Measurements from ENCODE around the gene ABCB8.

Gene ABCB8

DNA sequence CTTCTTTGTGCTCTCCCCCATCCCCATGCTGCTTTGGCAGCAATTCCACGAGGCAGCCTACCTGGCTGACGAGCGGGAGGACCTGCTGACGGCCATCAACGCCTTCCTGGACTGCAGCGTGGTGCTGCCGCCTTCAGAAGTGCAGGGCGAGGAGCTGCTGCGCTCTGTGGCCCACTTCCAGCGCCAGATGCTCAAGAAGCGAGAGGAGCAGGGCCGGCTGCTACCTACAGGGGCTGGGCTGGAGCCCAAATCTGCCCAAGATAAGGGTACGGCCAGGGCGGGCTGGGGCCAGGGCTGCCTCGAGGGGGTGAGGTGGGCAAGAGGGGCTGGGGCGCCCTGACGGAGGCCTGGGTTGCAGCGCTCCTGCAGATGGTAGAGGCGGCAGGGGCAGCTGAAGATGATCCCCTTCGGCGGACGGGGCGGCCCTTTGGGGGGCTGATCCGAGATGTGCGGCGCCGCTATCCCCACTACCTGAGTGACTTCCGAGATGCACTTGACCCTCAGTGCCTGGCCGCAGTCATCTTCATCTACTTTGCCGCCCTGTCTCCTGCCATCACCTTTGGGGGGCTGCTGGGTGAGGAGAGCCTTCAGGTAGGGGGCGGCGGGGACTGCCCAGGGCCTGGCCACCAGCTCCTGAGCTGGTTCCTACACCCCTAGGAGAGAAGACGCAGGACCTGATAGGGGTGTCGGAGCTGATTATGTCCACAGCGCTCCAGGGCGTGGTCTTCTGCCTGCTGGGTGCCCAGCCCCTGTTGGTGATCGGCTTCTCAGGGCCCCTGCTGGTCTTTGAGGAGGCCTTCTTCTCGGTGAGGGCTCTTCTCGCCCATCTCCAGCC, 43.0 kb downstream of the ABCB8 start:
- TF ChIP-seq POLR2AphosphoS5 (IDR thresholded peaks at IDR 0.05; ENCODE audit: low read depth) = no peak
- TF ChIP-seq SPI1 (IDR thresholded peaks at IDR 0.05; ENCODE audit: borderline replicate concordance, low read depth) = no peak
- TF ChIP-seq, protein P1, sequence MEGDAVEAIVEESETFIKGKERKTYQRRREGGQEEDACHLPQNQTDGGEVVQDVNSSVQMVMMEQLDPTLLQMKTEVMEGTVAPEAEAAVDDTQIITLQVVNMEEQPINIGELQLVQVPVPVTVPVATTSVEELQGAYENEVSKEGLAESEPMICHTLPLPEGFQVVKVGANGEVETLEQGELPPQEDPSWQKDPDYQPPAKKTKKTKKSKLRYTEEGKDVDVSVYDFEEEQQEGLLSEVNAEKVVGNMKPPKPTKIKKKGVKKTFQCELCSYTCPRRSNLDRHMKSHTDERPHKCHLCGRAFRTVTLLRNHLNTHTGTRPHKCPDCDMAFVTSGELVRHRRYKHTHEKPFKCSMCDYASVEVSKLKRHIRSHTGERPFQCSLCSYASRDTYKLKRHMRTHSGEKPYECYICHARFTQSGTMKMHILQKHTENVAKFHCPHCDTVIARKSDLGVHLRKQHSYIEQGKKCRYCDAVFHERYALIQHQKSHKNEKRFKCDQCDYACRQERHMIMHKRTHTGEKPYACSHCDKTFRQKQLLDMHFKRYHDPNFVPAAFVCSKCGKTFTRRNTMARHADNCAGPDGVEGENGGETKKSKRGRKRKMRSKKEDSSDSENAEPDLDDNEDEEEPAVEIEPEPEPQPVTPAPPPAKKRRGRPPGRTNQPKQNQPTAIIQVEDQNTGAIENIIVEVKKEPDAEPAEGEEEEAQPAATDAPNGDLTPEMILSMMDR (IDR thresholded peaks at IDR 0.05; ENCODE audit: insufficient read depth, low read length) = no peak
- no peak for TF ChIP-seq REST (IDR thresholded peaks at IDR 0.05; ENCODE audit: insufficient replicate concordance, low read depth)
- H3K27me3 ChIP-seq (ENCODE audit: insufficient read depth, poor library complexity, severe bottlenecking) = no peaks in the 10 kb centered on the region
- DNase-seq (ENCODE audit: low read depth in 1 of 2, low spot score in 1 of 2) = no peak
- H3K27ac ChIP-seq (replicated peaks) = no peak overlapping the region
- H3K4me3 ChIP-seq (replicated peaks; ENCODE audit: insufficient read depth, low read length) = no peak overlapping the region

DNA sequence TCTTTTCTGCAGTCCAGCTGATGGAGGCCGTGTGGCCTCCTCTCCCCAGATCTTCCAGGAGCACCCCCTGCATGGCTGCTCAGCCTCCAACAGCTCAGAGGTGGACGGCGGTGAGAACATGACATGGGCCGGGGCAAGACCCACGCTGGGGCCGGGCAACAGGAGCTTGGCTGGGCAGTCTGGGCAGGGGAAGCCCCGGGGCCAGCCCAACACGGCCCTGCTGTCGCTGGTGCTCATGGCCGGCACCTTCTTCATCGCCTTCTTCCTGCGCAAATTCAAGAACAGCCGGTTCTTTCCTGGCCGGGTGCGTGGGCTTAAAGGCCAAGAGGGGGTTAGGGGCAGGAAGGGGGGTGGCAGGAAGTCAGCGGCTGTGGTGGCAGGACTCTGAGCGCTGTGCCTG, 45.7 kb downstream of the ABCB8 start:
- H3K27ac ChIP-seq (replicated peaks) = no peak overlapping the region
- H3K4me3 ChIP-seq (replicated peaks; ENCODE audit: insufficient read depth, low read length) = no peak overlapping the region
- TF ChIP-seq GABPA (IDR thresholded peaks at IDR 0.05; ENCODE audit: low read depth) = no peak
- no peaks in the 10 kb centered on the region for H3K27me3 ChIP-seq (ENCODE audit: insufficient read depth, poor library complexity, severe bottlenecking)
- DNase-seq (ENCODE audit: low read depth in 1 of 2, low spot score in 1 of 2) = no peak

DNA sequence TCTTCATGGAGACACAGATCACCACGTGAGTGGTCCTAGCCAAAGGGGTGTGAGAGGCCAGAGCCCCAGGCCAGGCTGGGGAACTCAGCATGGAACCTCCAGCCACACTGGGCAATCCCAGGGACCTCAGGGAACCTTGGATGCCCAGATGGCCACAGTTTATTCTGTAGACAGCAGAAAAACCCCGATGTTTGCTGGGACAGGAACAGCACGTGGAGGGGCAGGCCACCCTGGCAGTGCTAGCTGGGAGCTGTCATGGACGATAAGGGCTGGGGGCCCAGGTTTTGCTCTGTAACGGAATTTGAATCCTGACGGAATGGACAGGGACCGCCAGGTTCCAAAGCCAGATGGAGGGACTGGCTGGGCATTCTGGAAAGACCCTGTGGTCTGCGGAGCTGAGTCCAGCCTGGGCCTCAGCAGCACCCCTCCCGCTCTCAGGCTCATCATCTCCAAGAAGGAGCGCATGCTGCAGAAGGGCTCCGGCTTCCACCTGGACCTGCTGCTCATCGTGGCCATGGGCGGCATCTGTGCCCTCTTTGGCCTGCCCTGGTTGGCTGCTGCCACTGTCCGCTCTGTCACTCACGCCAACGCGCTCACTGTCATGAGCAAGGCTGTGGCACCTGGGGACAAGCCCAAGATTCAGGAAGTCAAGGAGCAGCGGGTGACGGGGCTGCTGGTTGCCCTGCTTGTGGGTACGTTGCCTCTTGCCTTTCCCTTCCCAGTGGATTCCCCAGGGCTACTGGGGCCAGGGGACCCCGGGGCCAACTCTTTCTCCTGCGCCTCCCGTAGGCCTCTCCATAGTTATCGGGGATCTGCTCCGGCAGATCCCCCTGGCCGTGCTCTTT, 46.8 kb downstream of the ABCB8 start:
- no peak for DNase-seq (ENCODE audit: low read depth in 1 of 2, low spot score in 1 of 2)
- Histone ChIP-seq H3K4me3 (replicated peaks; ENCODE audit: insufficient read depth, low read length) (no peak overlapping the region), H3K27ac (replicated peaks) (no peak overlapping the region), H3K27me3 (ENCODE audit: insufficient read depth, poor library complexity, severe bottlenecking) (no peaks in the 10 kb centered on the region)
- TF ChIP-seq, protein P1 (IDR thresholded peaks at IDR 0.05; ENCODE audit: insufficient read depth, low read length) = no peak
- TF ChIP-seq POLR2AphosphoS5 (IDR thresholded peaks at IDR 0.05; ENCODE audit: low read depth) = no peak
- no peak for TF ChIP-seq GABPA (IDR thresholded peaks at IDR 0.05; ENCODE audit: low read depth)
- TF ChIP-seq REST (IDR thresholded peaks at IDR 0.05; ENCODE audit: insufficient replicate concordance, low read depth) = no peak
- no peak for TF ChIP-seq SPI1 (IDR thresholded peaks at IDR 0.05; ENCODE audit: borderline replicate concordance, low read depth)

- DNase-seq (ENCODE audit: low read depth in 1 of 2, low spot score in 1 of 2) = no peak
- Histone ChIP-seq H3K27me3 (ENCODE audit: insufficient read depth, poor library complexity, severe bottlenecking) (no peaks in the 10 kb centered on the region), H3K4me3 (replicated peaks; ENCODE audit: insufficient read depth, low read length) (no peak overlapping the region), H3K27ac (replicated peaks) (no peak overlapping the region)
- TF ChIP-seq SPI1 (IDR thresholded peaks at IDR 0.05; ENCODE audit: borderline replicate concordance, low read depth) (no peak), POLR2AphosphoS5 (IDR thresholded peaks at IDR 0.05; ENCODE audit: low read depth) (no peak), GABPA (IDR thresholded peaks at IDR 0.05; ENCODE audit: low read depth) (no peak), REST (IDR thresholded peaks at IDR 0.05; ENCODE audit: insufficient replicate concordance, low read depth) (no peak)
- TF ChIP-seq, protein P1 (IDR thresholded peaks at IDR 0.05; ENCODE audit: insufficient read depth, low read length) = no peak
These were observed 47.4 kb downstream of the ABCB8 start for GRCh38 chr7:151075662-151075971.
